GM12892 (cell line): Measurements from ENCODE around the gene NEDD4L.

Experiments
- DNase-seq: peaks from one replicate; pipeline ENCODE4 v3.0.0; 2011; ENCODE audit not compliant: insufficient read length
- FAIRE-seq: peaks from 2 replicates; lab custom pipeline; 2011; peaks lifted over from hg19 to GRCh38; lab: Jason Lieb, UNC
- POLR2A ChIP-seq: IDR thresholded peaks from 2 replicates; pipeline ENCODE4 v1.6.1; 2011; ENCODE audit warnings: low read depth, low read length, control low read depth
- POLR2AphosphoS5 ChIP-seq: IDR thresholded peaks from 2 replicates; pipeline ENCODE4 v1.6.1; 2011; ENCODE audit warnings: low read depth, low read length, control low read depth
- TAF1 ChIP-seq: IDR thresholded peaks from 2 replicates; pipeline ENCODE4 v1.6.1; 2011; ENCODE audit warnings: low read depth, mild to moderate bottlenecking, control low read depth, low read length, borderline replicate concordance

The NEDD4L gene

GRCh38 chr18:58076052-58076451 is 32.0 kb downstream of the NEDD4L start:
- DNase-seq (no peak), FAIRE-seq (no peak)
- TF ChIP-seq POLR2AphosphoS5 (no peak), POLR2A (no peak), TAF1 (no peak)

- no peak for TF ChIP-seq POLR2AphosphoS5
- TF ChIP-seq TAF1: no peak
- no peak for TF ChIP-seq POLR2A
- FAIRE-seq (no peak), DNase-seq (no peak)
Measured at GRCh38 chr18:58077329-58077728, 33.3 kb downstream of the NEDD4L start.

GRCh38 chr18:58078889-58079573 is 35.0 kb downstream of the NEDD4L start:
- DNase-seq (no peak), FAIRE-seq (no peak)
- no peak for TF ChIP-seq TAF1
- TF ChIP-seq POLR2AphosphoS5: no peak
- TF ChIP-seq POLR2A: no peak

GRCh38 chr18:58080451-58080850 is 36.4 kb downstream of the NEDD4L start:
- no peak for TF ChIP-seq POLR2AphosphoS5
- no peak for TF ChIP-seq POLR2A
- TF ChIP-seq TAF1: no peak
- no peak for FAIRE-seq
- DNase-seq: no peak

- FAIRE-seq (no peak), DNase-seq (no peak)
- TF ChIP-seq POLR2A (no peak), TAF1 (no peak), POLR2AphosphoS5 (no peak)
Measured at GRCh38 chr18:58087928-58088690, 44.1 kb downstream of the NEDD4L start.

- no peak for FAIRE-seq
- TF ChIP-seq POLR2AphosphoS5 (no peak), POLR2A (no peak), TAF1 (no peak)
- DNase-seq: no peak
Measured at GRCh38 chr18:58088691-58089065, 44.7 kb downstream of the NEDD4L start.

GRCh38 chr18:58091099-58091611 is 47.1 kb downstream of the NEDD4L start:
- DNase-seq (no peak), FAIRE-seq (no peak)
- TF ChIP-seq POLR2AphosphoS5 (no peak), POLR2A (no peak), TAF1 (no peak)

GRCh38 chr18:58093311-58093803 is 49.3 kb downstream of the NEDD4L start:
- no peak for FAIRE-seq

GRCh38 chr18:58095222-58095621 is 51.2 kb downstream of the NEDD4L start:
- no peak for TF ChIP-seq POLR2A
- TF ChIP-seq TAF1: no peak
- no peak for TF ChIP-seq POLR2AphosphoS5
- FAIRE-seq: no peak

More at GRCh38 chr18:58093311-58093803, 49.3 kb downstream of the NEDD4L start:
- no peak for DNase-seq
- TF ChIP-seq POLR2A (no peak), POLR2AphosphoS5 (no peak), TAF1 (no peak)

GRCh38 chr18:58095655-58096054 is 51.6 kb downstream of the NEDD4L start:
- TF ChIP-seq POLR2AphosphoS5: no peak
- TF ChIP-seq POLR2A: no peak
- no peak for FAIRE-seq
- no peak for DNase-seq

More at GRCh38 chr18:58095222-58095621, 51.2 kb downstream of the NEDD4L start:
- DNase-seq: no peak

- TF ChIP-seq POLR2A: no peak
- no peak for TF ChIP-seq POLR2AphosphoS5
- TF ChIP-seq TAF1: no peak
- FAIRE-seq: no peak
- DNase-seq: no peak
Measured at GRCh38 chr18:58096658-58097057, 52.6 kb downstream of the NEDD4L start.
